ENCODE measurements around the gene AMOTL1. TPM values are rescaled to one million over a fixed set of nuclear protein-coding genes. Genes with fewer than 3 reads are reported as not detected.

Gene AMOTL1
- total RNA-seq, 6 experiments from 2014 or later: 7.4 to 43.8 (median 17.3) TPM

DNA sequence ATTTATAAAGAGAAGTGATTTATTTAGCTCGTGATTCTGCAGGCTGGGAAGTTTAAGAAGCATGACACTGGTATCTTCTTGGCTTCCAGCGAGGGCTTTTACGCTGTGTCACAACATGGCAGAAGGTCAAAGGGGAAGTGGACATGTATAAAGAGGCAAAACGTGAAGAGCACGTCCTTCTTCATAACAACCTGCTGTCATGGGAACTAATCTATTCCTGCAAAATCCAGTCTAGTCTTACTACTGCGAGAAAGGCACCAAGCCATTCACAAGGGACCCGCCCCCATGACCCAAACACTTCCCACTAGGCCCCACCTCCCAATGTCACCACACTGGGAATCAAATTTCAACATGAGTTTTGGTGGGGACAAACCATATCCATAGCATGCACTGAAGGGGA, 58.3 kb downstream of the AMOTL1 start:
- Histone ChIP-seq H3K27ac (no peak overlapping the region), H3K4me1 (peaks cover 0 to 36% (median 11%) of the 10 kb centered on the region in 4 donors), H3K27me3 (no peaks in the 10 kb centered on the region), H3K36me3 (peaks cover 0 to 38% (median 11%) of the 10 kb centered on the region in 4 donors), H3K9me3 (no peaks in the 10 kb centered on the region), H3K4me3 (no peak overlapping the region)
- ATAC-seq (no peak), DNase-seq (no peak)
- no peak for TF ChIP-seq POLR2A (IDR thresholded peaks at IDR 0.05)
- TF ChIP-seq, protein P1, sequence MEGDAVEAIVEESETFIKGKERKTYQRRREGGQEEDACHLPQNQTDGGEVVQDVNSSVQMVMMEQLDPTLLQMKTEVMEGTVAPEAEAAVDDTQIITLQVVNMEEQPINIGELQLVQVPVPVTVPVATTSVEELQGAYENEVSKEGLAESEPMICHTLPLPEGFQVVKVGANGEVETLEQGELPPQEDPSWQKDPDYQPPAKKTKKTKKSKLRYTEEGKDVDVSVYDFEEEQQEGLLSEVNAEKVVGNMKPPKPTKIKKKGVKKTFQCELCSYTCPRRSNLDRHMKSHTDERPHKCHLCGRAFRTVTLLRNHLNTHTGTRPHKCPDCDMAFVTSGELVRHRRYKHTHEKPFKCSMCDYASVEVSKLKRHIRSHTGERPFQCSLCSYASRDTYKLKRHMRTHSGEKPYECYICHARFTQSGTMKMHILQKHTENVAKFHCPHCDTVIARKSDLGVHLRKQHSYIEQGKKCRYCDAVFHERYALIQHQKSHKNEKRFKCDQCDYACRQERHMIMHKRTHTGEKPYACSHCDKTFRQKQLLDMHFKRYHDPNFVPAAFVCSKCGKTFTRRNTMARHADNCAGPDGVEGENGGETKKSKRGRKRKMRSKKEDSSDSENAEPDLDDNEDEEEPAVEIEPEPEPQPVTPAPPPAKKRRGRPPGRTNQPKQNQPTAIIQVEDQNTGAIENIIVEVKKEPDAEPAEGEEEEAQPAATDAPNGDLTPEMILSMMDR (IDR thresholded peaks at IDR 0.05): no peak
- WGBS (ENCODE audit: insufficient coverage, low coverage, low lambda C conversion rate, missing lambda C conversion rate): 90% methylated on average over 6 of the region's 7 CpGs
- intact Hi-C loops (cut with DNase I): no loop called here

DNA sequence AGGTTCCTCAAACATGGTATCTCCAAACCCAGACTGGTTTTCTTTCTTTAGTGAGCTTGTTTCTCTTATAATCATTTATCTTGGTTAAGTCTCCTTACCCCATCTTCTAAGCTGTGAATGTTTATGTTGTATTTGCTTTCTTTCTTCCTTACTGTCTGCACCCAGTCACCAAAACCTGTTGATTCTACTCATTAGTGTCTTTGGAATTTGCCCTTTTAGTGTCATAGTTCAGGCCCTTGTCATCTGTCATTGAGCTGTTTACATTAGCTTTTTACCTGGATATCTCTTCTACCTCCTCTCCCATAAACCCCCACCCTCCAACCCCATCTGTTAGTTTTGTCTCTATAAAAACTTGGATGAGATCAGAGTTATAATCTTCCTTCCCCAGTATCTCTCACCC, 59.9 kb downstream of the AMOTL1 start:
- TF ChIP-seq, protein P1 (IDR thresholded peaks at IDR 0.05): no peak
- no peak for TF ChIP-seq POLR2A (IDR thresholded peaks at IDR 0.05)
- H3K4me3 ChIP-seq: no peak overlapping the region
- H3K27me3 ChIP-seq: no peaks in the 10 kb centered on the region
- peaks cover 0 to 51% (median 18%) of the 10 kb centered on the region in 4 donors for H3K4me1 ChIP-seq
- no peaks in the 10 kb centered on the region for H3K9me3 ChIP-seq
- H3K27ac ChIP-seq: peak overlapping the region in 2 of 3 donors; percentile 45 to 65
- DNase-seq (no peak), ATAC-seq (peak; percentile 59 to 68 (median 60))
- H3K36me3 ChIP-seq: peaks cover 0 to 27% (median 5%) of the 10 kb centered on the region in 4 donors
- intact Hi-C loops (cut with DNase I): no loop called here

GRCh38 chr11:94830722-94831510, 62.8 kb downstream of the AMOTL1 start:
- TF ChIP-seq POLR2A (IDR thresholded peaks at IDR 0.05): no peak
- TF ChIP-seq, protein P1 (IDR thresholded peaks at IDR 0.05): peak in 1 of 4 donors; percentile 10
- intact Hi-C loops (cut with DNase I): no loop called here
- no peaks in the 10 kb centered on the region for H3K27me3 ChIP-seq
- peak overlapping the region; percentile 45 to 70 (median 49) for H3K27ac ChIP-seq
- peaks cover 0 to 78% (median 29%) of the 10 kb centered on the region in 4 donors for H3K4me1 ChIP-seq
- no peak overlapping the region for H3K4me3 ChIP-seq
- ATAC-seq (peak; percentile 16 to 55 (median 36)), DNase-seq (no peak)
- H3K36me3 ChIP-seq: peaks cover 0 to 7% (median 2%) of the 10 kb centered on the region in 4 donors
- 20% methylated on average over 5 of the region's 5 CpGs for WGBS (ENCODE audit: insufficient coverage, low coverage, low lambda C conversion rate, missing lambda C conversion rate)
- H3K9me3 ChIP-seq: no peaks in the 10 kb centered on the region

DNA sequence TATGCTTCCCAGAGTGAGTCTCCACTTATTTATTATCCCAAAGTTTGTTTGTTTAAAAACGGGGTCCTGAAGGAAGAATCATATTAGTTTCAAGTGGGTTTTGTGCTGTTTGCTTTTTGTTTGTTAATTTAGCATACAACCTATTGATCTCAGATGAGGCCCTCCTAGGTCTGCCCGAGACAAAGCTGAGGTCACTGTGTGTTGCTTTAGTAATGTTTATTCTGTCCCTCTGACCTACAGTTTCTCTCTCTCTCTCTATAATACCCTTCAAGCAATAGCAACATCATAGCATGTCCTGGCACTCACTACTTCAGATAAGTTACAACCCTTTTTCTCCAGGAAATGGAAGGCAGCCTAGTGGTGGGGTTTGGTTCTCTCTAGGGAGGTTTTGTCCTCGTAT, 63.4 kb downstream of the AMOTL1 start:
- no peak for TF ChIP-seq POLR2A (IDR thresholded peaks at IDR 0.05)
- TF ChIP-seq, protein P1 (IDR thresholded peaks at IDR 0.05): no peak
- ATAC-seq: peak; percentile 55 to 69 (median 60)
- no peak overlapping the region for H3K4me3 ChIP-seq
- 16% methylated on average over 2 of the region's 3 CpGs for WGBS (ENCODE audit: insufficient coverage, low coverage, low lambda C conversion rate, missing lambda C conversion rate)
- H3K27me3 ChIP-seq: no peaks in the 10 kb centered on the region
- DNase-seq: no peak
- peaks cover 0 to 7% (median 2%) of the 10 kb centered on the region in 4 donors for H3K36me3 ChIP-seq
- peaks cover 0 to 82% (median 29%) of the 10 kb centered on the region in 4 donors for H3K4me1 ChIP-seq
- intact Hi-C loops (cut with DNase I): no loop called here
- peak overlapping the region; percentile 45 to 70 (median 49) for H3K27ac ChIP-seq
- H3K9me3 ChIP-seq: no peaks in the 10 kb centered on the region

All from right lobe of liver (tissue), 6 donors.